K562 (cell line): Measurements from ENCODE around the gene ST14.

ENCODE experiments used
- BDP1 ChIP-seq: IDR thresholded peaks from 3 replicates; pipeline ENCODE4 v1.6.1; 2011; ENCODE audit not compliant: insufficient read length, insufficient read depth
- CREB1 ChIP-seq, 2 experiments: sonication (generic) in 1 of 2; formaldehyde crosslinking in 1 of 2; IDR thresholded peaks; 2 replicates each; pipeline versions ENCODE4 v1.6.1 to v1.8.0; 2012 to 2022; ENCODE audit warnings: inconsistent platforms in 1 of 2, mild to moderate bottlenecking in 1 of 2, missing genetic modification reagents in 1 of 2, moderate library complexity in 1 of 2
- EZH2 ChIP-seq: IDR thresholded peaks from 2 replicates; pipeline ENCODE4 v1.6.1; 2012; ENCODE audit warnings: low read depth, mild to moderate bottlenecking, inconsistent platforms, low read length, borderline replicate concordance
- POLR2A ChIP-seq: fragments of 450-650 bp; conservative IDR thresholded peaks from 2 replicates; pipeline ENCODE4 v1.6.1; 2016
- SREBF2 ChIP-seq: sonication (generic); formaldehyde crosslinking; IDR thresholded peaks from 2 replicates; pipeline ENCODE4 v1.4.0; 2020; ENCODE audit warnings: mild to moderate bottlenecking, missing genetic modification reagents
- TCF3 ChIP-seq: sonication (generic); formaldehyde crosslinking; IDR thresholded peaks from 2 replicates; pipeline ENCODE4 v1.4.0; 2020; ENCODE audit warnings: mild to moderate bottlenecking, missing genetic modification reagents
- ZBTB33 ChIP-seq: sonication (generic); formaldehyde crosslinking; IDR thresholded peaks from 2 replicates; pipeline ENCODE4 v1.8.1; 2023; ENCODE audit warnings: mild to moderate bottlenecking, missing genetic modification reagents
- ZSCAN29 ChIP-seq: fragments of 450-650 bp; IDR thresholded peaks from 2 replicates; pipeline ENCODE4 v1.6.1; 2017
- TF ChIP-seq, protein P1 (sequence below), 3 experiments: IDR thresholded peaks in 2 of 3; conservative IDR thresholded peaks in 1 of 3; 2 replicates each; pipeline ENCODE4 v1.5.1; 2011 to 2012; ENCODE audit warnings: low read length in 3 of 3, mild to moderate bottlenecking in 3 of 3, control low read depth in 2 of 3, improper control_type of control experiment in 1 of 3, inconsistent platforms in 1 of 3, low read depth in 1 of 3, mixed read lengths in 1 of 3, moderate library complexity in 1 of 3; ENCODE audit not compliant: insufficient read depth in 2 of 3
- TF ChIP-seq, protein P2 (sequence below): sonication (generic); formaldehyde crosslinking; IDR thresholded peaks from 2 replicates; pipeline ENCODE4 v1.8.1; 2022; ENCODE audit warnings: missing genetic modification reagents
- TF ChIP-seq, protein P3 (sequence below): fragments of 250-450 bp; sonication (Bioruptor Pico); IDR thresholded peaks from 2 replicates; pipeline ENCODE4 v1.4.0; 2020; ENCODE audit warnings: mild to moderate bottlenecking, moderate library complexity
- TF ChIP-seq, protein P4 (sequence below): fragments of 250-450 bp; sonication (Bioruptor Pico); IDR thresholded peaks from 2 replicates; pipeline ENCODE4 v1.4.0; 2020
- TF ChIP-seq, protein P5 (sequence below): sonication (generic); formaldehyde crosslinking; IDR thresholded peaks from 2 replicates; pipeline ENCODE4 v1.8.0; 2023; ENCODE audit warnings: mild to moderate bottlenecking, missing genetic modification reagents

- TF ChIP-seq, protein P1, sequence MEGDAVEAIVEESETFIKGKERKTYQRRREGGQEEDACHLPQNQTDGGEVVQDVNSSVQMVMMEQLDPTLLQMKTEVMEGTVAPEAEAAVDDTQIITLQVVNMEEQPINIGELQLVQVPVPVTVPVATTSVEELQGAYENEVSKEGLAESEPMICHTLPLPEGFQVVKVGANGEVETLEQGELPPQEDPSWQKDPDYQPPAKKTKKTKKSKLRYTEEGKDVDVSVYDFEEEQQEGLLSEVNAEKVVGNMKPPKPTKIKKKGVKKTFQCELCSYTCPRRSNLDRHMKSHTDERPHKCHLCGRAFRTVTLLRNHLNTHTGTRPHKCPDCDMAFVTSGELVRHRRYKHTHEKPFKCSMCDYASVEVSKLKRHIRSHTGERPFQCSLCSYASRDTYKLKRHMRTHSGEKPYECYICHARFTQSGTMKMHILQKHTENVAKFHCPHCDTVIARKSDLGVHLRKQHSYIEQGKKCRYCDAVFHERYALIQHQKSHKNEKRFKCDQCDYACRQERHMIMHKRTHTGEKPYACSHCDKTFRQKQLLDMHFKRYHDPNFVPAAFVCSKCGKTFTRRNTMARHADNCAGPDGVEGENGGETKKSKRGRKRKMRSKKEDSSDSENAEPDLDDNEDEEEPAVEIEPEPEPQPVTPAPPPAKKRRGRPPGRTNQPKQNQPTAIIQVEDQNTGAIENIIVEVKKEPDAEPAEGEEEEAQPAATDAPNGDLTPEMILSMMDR (IDR thresholded peaks at IDR 0.05 in 2 of 3, conservative IDR thresholded peaks at IDR 0.05 in 1 of 3; ENCODE audit: insufficient read depth in 2 of 3, low read depth in 1 of 3, low read length in 3 of 3): no peak
- TF ChIP-seq, protein P2, sequence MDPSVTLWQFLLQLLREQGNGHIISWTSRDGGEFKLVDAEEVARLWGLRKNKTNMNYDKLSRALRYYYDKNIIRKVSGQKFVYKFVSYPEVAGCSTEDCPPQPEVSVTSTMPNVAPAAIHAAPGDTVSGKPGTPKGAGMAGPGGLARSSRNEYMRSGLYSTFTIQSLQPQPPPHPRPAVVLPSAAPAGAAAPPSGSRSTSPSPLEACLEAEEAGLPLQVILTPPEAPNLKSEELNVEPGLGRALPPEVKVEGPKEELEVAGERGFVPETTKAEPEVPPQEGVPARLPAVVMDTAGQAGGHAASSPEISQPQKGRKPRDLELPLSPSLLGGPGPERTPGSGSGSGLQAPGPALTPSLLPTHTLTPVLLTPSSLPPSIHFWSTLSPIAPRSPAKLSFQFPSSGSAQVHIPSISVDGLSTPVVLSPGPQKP: no peak
- TF ChIP-seq, protein P3, sequence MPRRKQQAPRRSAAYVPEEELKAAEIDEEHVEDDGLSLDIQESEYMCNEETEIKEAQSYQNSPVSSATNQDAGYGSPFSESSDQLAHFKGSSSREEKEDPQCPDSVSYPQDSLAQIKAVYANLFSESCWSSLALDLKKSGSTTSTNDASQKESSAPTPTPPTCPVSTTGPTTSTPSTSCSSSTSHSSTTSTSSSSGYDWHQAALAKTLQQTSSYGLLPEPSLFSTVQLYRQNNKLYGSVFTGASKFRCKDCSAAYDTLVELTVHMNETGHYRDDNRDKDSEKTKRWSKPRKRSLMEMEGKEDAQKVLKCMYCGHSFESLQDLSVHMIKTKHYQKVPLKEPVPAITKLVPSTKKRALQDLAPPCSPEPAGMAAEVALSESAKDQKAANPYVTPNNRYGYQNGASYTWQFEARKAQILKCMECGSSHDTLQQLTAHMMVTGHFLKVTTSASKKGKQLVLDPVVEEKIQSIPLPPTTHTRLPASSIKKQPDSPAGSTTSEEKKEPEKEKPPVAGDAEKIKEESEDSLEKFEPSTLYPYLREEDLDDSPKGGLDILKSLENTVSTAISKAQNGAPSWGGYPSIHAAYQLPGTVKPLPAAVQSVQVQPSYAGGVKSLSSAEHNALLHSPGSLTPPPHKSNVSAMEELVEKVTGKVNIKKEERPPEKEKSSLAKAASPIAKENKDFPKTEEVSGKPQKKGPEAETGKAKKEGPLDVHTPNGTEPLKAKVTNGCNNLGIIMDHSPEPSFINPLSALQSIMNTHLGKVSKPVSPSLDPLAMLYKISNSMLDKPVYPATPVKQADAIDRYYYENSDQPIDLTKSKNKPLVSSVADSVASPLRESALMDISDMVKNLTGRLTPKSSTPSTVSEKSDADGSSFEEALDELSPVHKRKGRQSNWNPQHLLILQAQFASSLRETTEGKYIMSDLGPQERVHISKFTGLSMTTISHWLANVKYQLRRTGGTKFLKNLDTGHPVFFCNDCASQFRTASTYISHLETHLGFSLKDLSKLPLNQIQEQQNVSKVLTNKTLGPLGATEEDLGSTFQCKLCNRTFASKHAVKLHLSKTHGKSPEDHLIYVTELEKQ (CRISPR knock-in tag): no peak
- no peak for TF ChIP-seq BDP1
- TF ChIP-seq POLR2A: no peak
- TF ChIP-seq, protein P4, sequence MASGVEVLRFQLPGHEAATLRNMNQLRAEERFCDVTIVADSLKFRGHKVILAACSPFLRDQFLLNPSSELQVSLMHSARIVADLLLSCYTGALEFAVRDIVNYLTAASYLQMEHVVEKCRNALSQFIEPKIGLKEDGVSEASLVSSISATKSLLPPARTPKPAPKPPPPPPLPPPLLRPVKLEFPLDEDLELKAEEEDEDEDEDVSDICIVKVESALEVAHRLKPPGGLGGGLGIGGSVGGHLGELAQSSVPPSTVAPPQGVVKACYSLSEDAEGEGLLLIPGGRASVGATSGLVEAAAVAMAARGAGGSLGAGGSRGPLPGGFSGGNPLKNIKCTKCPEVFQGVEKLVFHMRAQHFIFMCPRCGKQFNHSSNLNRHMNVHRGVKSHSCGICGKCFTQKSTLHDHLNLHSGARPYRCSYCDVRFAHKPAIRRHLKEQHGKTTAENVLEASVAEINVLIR (CRISPR knock-in tag): no peak
- TF ChIP-seq, protein P5, sequence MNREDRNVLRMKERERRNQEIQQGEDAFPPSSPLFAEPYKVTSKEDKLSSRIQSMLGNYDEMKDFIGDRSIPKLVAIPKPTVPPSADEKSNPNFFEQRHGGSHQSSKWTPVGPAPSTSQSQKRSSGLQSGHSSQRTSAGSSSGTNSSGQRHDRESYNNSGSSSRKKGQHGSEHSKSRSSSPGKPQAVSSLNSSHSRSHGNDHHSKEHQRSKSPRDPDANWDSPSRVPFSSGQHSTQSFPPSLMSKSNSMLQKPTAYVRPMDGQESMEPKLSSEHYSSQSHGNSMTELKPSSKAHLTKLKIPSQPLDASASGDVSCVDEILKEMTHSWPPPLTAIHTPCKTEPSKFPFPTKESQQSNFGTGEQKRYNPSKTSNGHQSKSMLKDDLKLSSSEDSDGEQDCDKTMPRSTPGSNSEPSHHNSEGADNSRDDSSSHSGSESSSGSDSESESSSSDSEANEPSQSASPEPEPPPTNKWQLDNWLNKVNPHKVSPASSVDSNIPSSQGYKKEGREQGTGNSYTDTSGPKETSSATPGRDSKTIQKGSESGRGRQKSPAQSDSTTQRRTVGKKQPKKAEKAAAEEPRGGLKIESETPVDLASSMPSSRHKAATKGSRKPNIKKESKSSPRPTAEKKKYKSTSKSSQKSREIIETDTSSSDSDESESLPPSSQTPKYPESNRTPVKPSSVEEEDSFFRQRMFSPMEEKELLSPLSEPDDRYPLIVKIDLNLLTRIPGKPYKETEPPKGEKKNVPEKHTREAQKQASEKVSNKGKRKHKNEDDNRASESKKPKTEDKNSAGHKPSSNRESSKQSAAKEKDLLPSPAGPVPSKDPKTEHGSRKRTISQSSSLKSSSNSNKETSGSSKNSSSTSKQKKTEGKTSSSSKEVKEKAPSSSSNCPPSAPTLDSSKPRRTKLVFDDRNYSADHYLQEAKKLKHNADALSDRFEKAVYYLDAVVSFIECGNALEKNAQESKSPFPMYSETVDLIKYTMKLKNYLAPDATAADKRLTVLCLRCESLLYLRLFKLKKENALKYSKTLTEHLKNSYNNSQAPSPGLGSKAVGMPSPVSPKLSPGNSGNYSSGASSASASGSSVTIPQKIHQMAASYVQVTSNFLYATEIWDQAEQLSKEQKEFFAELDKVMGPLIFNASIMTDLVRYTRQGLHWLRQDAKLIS (CRISPR knock-in tag): no peak
- TF ChIP-seq ZSCAN29: no peak
- no peak for TF ChIP-seq EZH2
- no peak for TF ChIP-seq CREB1 (IDR thresholded peaks at IDR 0.05)
- no peak for TF ChIP-seq CREB1 (CRISPR knock-in tag; IDR thresholded peaks at IDR 0.05)
- TF ChIP-seq SREBF2: no peak
- TF ChIP-seq ZBTB33 (CRISPR knock-in tag): no peak
- no peak for TF ChIP-seq TCF3 (CRISPR knock-in tag)
Measured at GRCh38 chr11:130197386-130198035, 37.9 kb downstream of the ST14 start.
